Pancreas (tissue), 10 donors: Measurements from ENCODE around the gene PPP1R14B. TPM values are rescaled to one million over a fixed set of nuclear protein-coding genes. Genes with fewer than 3 reads are reported as not detected.

Source experiments
- ATAC-seq, 4 donors: fragments of 200-7000 bp; cut with Tn5 transposase; one replicate each; pipeline versions ENCODE4 v1.8.0 to v1.9.1; 2020; ENCODE audit warnings: mild to moderate bottlenecking in 4 of 4, moderate library complexity in 4 of 4
- DNase-seq, 6 donors: peaks; one replicate each; pipeline ENCODE4 v3.0.0-alpha.2; 2020
- FAIRE-seq: peaks from 2 replicates; lab custom pipeline; 2012; peaks lifted over from hg19 to GRCh38; lab: Jason Lieb, UNC
- H3K27ac ChIP-seq, 4 donors: fragments of 200-600 bp; sonication (generic); 1 replicate in 3 of 4; 2 replicates in 1 of 4; pipeline versions ENCODE4 v1.5.0 to v1.8.0; 2020
- H3K27me3 ChIP-seq, 4 donors: fragments of 200-600 bp; one replicate each; pipeline ENCODE4 v1.8.0; 2021
- H3K36me3 ChIP-seq, 3 donors: fragments of 200-600 bp; sonication (generic) in 1 of 3; one replicate each; pipeline versions ENCODE4 v1.5.0 to v1.8.0; 2020 to 2021
- H3K4me1 ChIP-seq, 3 donors: fragments of 200-600 bp; one replicate each; pipeline ENCODE4 v1.8.0; 2021
- H3K4me3 ChIP-seq, 4 donors: fragments of 200-600 bp; sonication (generic) in 2 of 4; one replicate each; pipeline versions ENCODE4 v1.5.0 to v1.8.0; 2020 to 2021
- H3K9me3 ChIP-seq, 4 donors: fragments of 200-600 bp; one replicate each; pipeline ENCODE4 v1.8.0; 2021
- CTCF ChIP-seq, 4 donors: fragments of 200-600 bp; sonication (generic) in 3 of 4; IDR thresholded peaks; one replicate each; pipeline versions ENCODE4 v1.5.0 to v1.8.0; 2021; ENCODE audit warnings: antibody characterized with exemption in 4 of 4
- WGBS, 2 donors: extraction: QIAGEN DNeasy Blood & Tissue Kit; methylation state at CpG; one replicate each; pipeline ENCODE4 v1.1.7; 2013; 5-methylcytosine and 5-hydroxymethylcytosine counted together
- intact Hi-C, 3 donors: fragments of 100-400 bp; cut with DNase I; formaldehyde crosslinking; loops; one replicate each; pipeline versions ENCODE4 v1.11.1 to v1.14.2; 2022
- polyA plus RNA-seq, 2 donors: library from polyadenylated mRNA; stranded (reverse); fragments of 200-250 nt; gene quantifications; one replicate each; pipeline ENCODE4 v1.2.3, GENCODE V29; 2013
- total RNA-seq, 6 donors: library from RNA; stranded (reverse); fragmentation: NEBNext Ultra II Directional in 4 of 6; extraction: Animal tissue kit (Norgen Biotek cat#: 25700) in 4 of 6; gene quantifications; one replicate each; pipeline versions ENCODE4 v1.2.1 to v1.2.4, GENCODE V29; 2021 to 2023
- donor health status: healthy with polysubstance abuse.
- donor health status: DM: no; HTN: no; CAD: no; lungs with moderate emphysema.
- donor health status: DM: no; HTN: no; CAD: no.
- donor health status: control.
- donor health status: control.
- donor health status: Bipolar disorder and iron deficiency.
- donor health status: DM: yes; HTN: yes; CAD: no.
- donor health status: DM: no; HTN: no; CAD: no.
- donor health status: DM: no; HTN: no; CAD: no.
- donor health status: DM: yes; HTN: yes; CAD: no.

The PPP1R14B gene
- total and polyA plus RNA-seq, 8 donors, result 81.6 to 180 (median 119) TPM

DNA sequence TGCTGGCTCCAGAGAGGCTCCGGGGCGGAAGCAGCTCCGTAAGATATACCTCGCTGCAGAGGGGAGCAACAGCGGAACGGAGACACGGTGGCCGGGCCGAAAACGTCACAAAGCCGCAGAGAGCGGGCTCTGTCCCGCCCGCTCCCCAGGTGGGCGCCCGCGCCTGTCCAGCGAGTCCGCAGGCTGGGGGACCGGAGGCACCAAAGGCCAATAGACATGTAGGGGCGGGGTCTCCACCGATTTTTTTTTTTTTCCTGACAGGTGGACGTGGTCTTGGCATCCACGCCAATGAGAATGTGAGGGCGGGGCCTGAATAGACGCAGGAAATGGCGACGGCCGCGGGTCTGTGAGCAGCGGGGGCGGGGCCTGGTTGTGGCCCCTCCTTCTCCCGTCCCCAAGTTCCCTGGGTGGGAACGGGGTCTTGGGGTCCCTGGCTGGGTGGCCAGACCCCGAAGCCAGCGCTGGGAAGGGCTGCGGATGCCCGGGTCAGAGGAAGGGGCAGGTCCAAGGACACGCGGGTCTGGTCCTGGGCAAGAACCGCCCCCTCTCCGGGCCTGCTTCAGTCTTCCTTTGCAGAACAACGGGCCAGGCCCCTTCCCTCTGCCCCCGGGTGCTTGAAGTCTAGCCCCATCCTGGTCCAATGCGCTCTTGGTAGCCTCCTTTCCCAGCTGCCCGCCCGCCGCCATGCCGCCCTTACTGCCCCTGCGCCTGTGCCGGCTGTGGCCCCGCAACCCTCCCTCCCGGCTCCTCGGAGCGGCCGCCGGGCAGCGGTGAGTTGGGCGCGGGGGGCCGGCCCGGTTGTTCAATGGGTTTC is 16.4 kb downstream of the PPP1R14B start, which contains the start of gene DNAJC4:
TSS of gene DNAJC4 (plus strand) at position 378 of the 814 bp plus-strand sequence. CDS start at position 685, 307 bp downstream.
- no peak for FAIRE-seq
- peak; percentile 53 to 73 (median 66) for ATAC-seq
- Histone ChIP-seq H3K36me3 (no peaks in the 10 kb centered on the region), H3K4me3 (peak within 1 kb of the TSS; percentile 50 to 81 (median 68)), H3K9me3 (no peaks in the 10 kb centered on the region), H3K27me3 (no peaks in the 10 kb centered on the region), H3K27ac (peak within 1 kb of the TSS; percentile 86 to 95 (median 90)), H3K4me1 (peaks cover 11 to 40% (median 14%) of the 10 kb centered on the region in 3 donors)
- 0% methylated on average over 61 to 62 of the region's 62 CpGs for WGBS, 2 donors
- DNase-seq, result peak; percentile 92 to 96 (median 94)
- no peak for TF ChIP-seq CTCF (IDR thresholded peaks at IDR 0.05)
- intact Hi-C loops, result no loop called here

DNA sequence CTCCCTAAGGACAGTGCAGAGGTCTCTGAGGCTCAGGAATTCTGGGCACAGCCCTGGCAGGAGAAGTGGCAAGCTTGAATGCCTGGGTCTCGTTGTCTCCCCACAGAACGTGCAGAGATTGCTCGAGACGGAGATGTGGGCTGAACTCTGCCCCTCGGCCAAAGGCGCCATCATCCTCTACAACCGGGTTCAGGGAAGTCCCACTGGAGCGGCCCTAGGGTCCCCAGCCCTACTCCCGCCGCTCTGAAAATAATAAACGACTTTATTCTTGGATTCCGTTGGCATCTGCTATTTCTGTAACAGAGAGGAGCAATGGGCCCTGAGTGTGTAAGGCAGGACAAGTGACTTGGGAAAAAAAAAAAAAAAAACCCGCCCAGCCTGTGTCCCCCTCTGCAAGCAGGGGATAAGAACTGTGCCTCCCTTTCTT is 17.0 kb downstream of the PPP1R14B start:
- Histone ChIP-seq H3K9me3 (no peaks in the 10 kb centered on the region), H3K4me3 (peak overlapping the region; percentile 50 to 81 (median 68)), H3K4me1 (peaks cover 8 to 44% (median 20%) of the 10 kb centered on the region in 3 donors), H3K27ac (peak overlapping the region; percentile 86 to 95 (median 90)), H3K27me3 (no peaks in the 10 kb centered on the region), H3K36me3 (no peaks in the 10 kb centered on the region)
- ATAC-seq (no peak), DNase-seq (peak in 1 of 6 donors; percentile 38), FAIRE-seq (no peak)
- intact Hi-C loops, result no loop called here
- no peak for TF ChIP-seq CTCF (IDR thresholded peaks at IDR 0.05)
- 29 to 31% methylated on average over 13 of the region's 13 CpGs for WGBS, 2 donors

DNA sequence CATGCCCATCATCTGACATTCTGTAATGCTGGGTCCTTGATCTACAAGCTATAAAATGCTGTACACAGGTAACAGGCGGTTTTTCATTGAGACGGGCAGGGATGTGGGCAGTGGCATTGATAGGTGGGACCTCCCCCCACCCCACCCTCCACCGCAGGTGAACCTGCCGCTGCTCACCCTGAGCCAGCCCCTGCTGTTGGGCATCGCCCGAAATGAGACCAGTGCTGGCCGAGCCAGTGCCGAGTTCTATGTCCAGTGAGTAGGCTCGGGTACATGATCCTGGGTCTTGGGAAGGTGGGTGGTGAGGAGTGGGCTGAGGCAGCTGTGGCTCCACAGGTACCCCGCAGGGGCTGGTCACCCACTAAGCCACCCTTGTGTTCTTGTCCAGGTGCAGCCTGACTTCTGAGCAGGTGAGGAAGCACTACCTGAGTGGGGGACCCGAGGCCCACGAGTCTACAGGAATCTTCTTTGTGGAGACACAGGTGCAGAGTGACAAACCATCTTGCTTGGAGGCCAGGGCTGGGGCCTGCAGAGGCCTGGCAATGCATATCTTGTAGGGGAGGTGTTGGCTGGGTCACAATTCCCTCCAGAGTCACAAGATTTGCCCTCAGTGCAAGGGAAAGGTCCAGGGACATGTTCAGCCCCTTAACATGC is 17.5 kb downstream of the PPP1R14B start:
- no peaks in the 10 kb centered on the region for H3K27me3 ChIP-seq
- ATAC-seq (no peak), DNase-seq (peak in 3 of 6 donors; percentile 39 to 46 (median 41)), FAIRE-seq (no peak)
- 70 to 76% methylated on average over 12 of the region's 12 CpGs for WGBS, 2 donors
- H3K9me3 ChIP-seq, result no peaks in the 10 kb centered on the region
- TF ChIP-seq CTCF (IDR thresholded peaks at IDR 0.05), result no peak
- H3K4me1 ChIP-seq, result peaks cover 8 to 44% (median 21%) of the 10 kb centered on the region in 3 donors
- no peaks in the 10 kb centered on the region for H3K36me3 ChIP-seq
- peak overlapping the region in 1 of 4 donors; percentile 69 for H3K4me3 ChIP-seq
- peak overlapping the region; percentile 86 to 95 (median 90) for H3K27ac ChIP-seq
- intact Hi-C loops, result no loop called here

- no peaks in the 10 kb centered on the region for H3K9me3 ChIP-seq
- H3K27ac ChIP-seq, result peak overlapping the region; percentile 64 to 91 (median 88)
- 29 to 49% methylated on average over 3 of the region's 3 CpGs for WGBS, 2 donors
- FAIRE-seq, result no peak
- no peak for TF ChIP-seq CTCF (IDR thresholded peaks at IDR 0.05)
- no peaks in the 10 kb centered on the region for H3K36me3 ChIP-seq
- H3K4me1 ChIP-seq, result peaks cover 8 to 39% (median 21%) of the 10 kb centered on the region in 3 donors
- peak in 3 of 6 donors; percentile 61 to 75 (median 70) for DNase-seq
- no peaks in the 10 kb centered on the region for H3K27me3 ChIP-seq
- peak overlapping the region in 3 of 4 donors; percentile 49 to 90 (median 74) for H3K4me3 ChIP-seq
- no peak for ATAC-seq
- intact Hi-C loops, result no loop called here
Measured at GRCh38 chr11:64227405-64227956, 19.3 kb downstream of the PPP1R14B start.
